PC-9 (cell line): ENCODE measurements around the gene OTUD7B. TPM values are rescaled to one million over a fixed set of nuclear protein-coding genes. Genes with fewer than 3 reads are reported as not detected.

Experiments used
- BruUV-seq: library from RNA; stranded (reverse); fragments of 400-500 nt; replicated peaks from 2 replicates; lab custom pipeline; 2021; lab: Mats Ljungman, UMichigan
- CTCF ChIA-PET: fragments of 300-600 bp; sonication (Branson Sonifier 250); formaldehyde crosslinking; loops from one replicate; lab custom pipeline; 2022; ENCODE audit warnings: antibody characterized with exemption; lab: Charles Lee
- POLR2A ChIA-PET: fragments of 300-600 bp; sonication (Branson Sonifier 250); formaldehyde crosslinking; loops from one replicate; lab custom pipeline; 2022; ENCODE audit warnings: antibody characterized with exemption; ENCODE audit not compliant: unreplicated experiment; lab: Charles Lee
- DNase-seq, 2 experiments: peaks; one replicate each; pipeline versions ENCODE4 v3.0.0 to v3.0.0-alpha.2; 2015 to 2022; ENCODE audit warnings: mixed read lengths in 1 of 2
- H2AFZ ChIP-seq: fragments of 200-600 bp; sonication (generic); 2 replicates; pipeline ENCODE4 v1.8.1; 2017; ENCODE audit warnings: antibody characterized with exemption
- H3F3A ChIP-seq: fragments of 200-600 bp; sonication (generic); 2 replicates; pipeline ENCODE4 v1.8.1; 2017; ENCODE audit warnings: antibody characterized with exemption, mild to moderate bottlenecking, low read depth; ENCODE audit not compliant: insufficient read depth
- H3K27ac ChIP-seq: fragments of 200-600 bp; sonication (generic); 2 replicates; pipeline ENCODE4 v1.6.1; 2016; ENCODE audit warnings: mixed run types
- H3K27me3 ChIP-seq: fragments of 200-600 bp; sonication (generic); 2 replicates; pipeline ENCODE4 v1.6.1; 2016; ENCODE audit warnings: low read depth, mixed run types; ENCODE audit not compliant: insufficient read depth
- H3K36me3 ChIP-seq: fragments of 200-600 bp; sonication (generic); 2 replicates; pipeline ENCODE4 v1.6.1; 2016; ENCODE audit warnings: low read depth, mixed run types
- H3K4me1 ChIP-seq: fragments of 200-600 bp; sonication (generic); replicated peaks from 2 replicates; pipeline ENCODE4 v1.6.1; 2016; ENCODE audit warnings: mixed run types; ENCODE audit not compliant: insufficient read depth
- H3K4me2 ChIP-seq: fragments of 200-600 bp; sonication (generic); 2 replicates; pipeline ENCODE4 v1.6.1; 2017; ENCODE audit warnings: mixed run types
- H3K4me3 ChIP-seq: fragments of 200-600 bp; sonication (generic); 2 replicates; pipeline ENCODE4 v1.6.1; 2016; ENCODE audit warnings: mixed run types
- H3K79me2 ChIP-seq: fragments of 200-600 bp; sonication (generic); 2 replicates; pipeline ENCODE4 v1.6.1; 2017; ENCODE audit warnings: low read depth, mixed run types
- H3K9me2 ChIP-seq: fragments of 200-600 bp; sonication (generic); 2 replicates; pipeline ENCODE4 v1.8.1; 2017; ENCODE audit warnings: mild to moderate bottlenecking; ENCODE audit not compliant: insufficient read depth
- H3K9me3 ChIP-seq: fragments of 200-600 bp; sonication (generic); 2 replicates; pipeline ENCODE4 v1.8.1; 2016; ENCODE audit warnings: low read depth; ENCODE audit not compliant: insufficient read depth
- H4K20me1 ChIP-seq: fragments of 200-600 bp; sonication (generic); 2 replicates; pipeline ENCODE4 v1.8.1; 2017; ENCODE audit not compliant: insufficient read depth
- EZH2 ChIP-seq: fragments of 200-600 bp; sonication (generic); IDR thresholded peaks from 2 replicates; pipeline ENCODE4 v1.8.0; 2017; ENCODE audit warnings: antibody characterized with exemption, low read depth
- intact Hi-C: fragments of 100-400 bp; cut with micrococcal nuclease; formaldehyde crosslinking; loops from one replicate; pipeline ENCODE4 v1.10.0; 2022; ENCODE audit not compliant: unreplicated experiment
- total RNA-seq: library from RNA; stranded (reverse); gene quantifications from 2 replicates; pipeline ENCODE4 v1.2.3, GENCODE V29; 2021
- TF ChIP-seq, protein P1 (sequence below): fragments of 200-600 bp; sonication (generic); conservative IDR thresholded peaks from 2 replicates; pipeline ENCODE4 v1.6.1; 2017; ENCODE audit warnings: mixed run types, antibody characterized with exemption, mild to moderate bottlenecking, moderate library complexity

OTUD7B gene
- total RNA-seq, 1 experiment from 2014 or later, result 30.2 TPM

DNA sequence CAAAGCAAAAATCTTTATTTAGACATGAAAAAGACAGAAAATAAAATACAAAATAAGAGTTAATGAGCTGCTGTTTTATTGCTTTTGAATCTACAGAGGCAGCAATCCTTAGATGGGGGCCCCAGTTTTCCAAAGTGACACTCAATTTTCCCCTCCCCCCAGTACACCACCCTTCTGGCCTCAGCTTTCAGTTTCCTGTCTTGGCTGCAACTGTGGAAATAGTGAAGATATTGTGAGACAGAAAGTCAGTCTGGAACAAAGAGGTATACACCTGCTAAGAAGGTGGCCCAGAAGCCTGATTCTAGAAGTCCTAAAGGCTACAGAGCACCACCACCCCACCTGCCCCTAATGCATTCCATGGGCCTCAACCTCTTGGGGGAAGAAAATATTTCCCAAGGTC lies 72.8 kb downstream of the OTUD7B start:
- peaks cover 52% of the 10 kb centered on the region for H3F3A ChIP-seq
- POLR2A ChIA-PET, result interaction anchor here (0.6 to 1.1 kb wide), 4 partner anchors 12 to 293 kb away, joined by 3 to 33 read pairs (median 4); a partner anchor contains a TSS
- TF ChIP-seq EZH2, result no peak
- TF ChIP-seq, protein P1, sequence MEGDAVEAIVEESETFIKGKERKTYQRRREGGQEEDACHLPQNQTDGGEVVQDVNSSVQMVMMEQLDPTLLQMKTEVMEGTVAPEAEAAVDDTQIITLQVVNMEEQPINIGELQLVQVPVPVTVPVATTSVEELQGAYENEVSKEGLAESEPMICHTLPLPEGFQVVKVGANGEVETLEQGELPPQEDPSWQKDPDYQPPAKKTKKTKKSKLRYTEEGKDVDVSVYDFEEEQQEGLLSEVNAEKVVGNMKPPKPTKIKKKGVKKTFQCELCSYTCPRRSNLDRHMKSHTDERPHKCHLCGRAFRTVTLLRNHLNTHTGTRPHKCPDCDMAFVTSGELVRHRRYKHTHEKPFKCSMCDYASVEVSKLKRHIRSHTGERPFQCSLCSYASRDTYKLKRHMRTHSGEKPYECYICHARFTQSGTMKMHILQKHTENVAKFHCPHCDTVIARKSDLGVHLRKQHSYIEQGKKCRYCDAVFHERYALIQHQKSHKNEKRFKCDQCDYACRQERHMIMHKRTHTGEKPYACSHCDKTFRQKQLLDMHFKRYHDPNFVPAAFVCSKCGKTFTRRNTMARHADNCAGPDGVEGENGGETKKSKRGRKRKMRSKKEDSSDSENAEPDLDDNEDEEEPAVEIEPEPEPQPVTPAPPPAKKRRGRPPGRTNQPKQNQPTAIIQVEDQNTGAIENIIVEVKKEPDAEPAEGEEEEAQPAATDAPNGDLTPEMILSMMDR, result no peak
- intact Hi-C loops, result loop anchor here (1.0 to 2.0 kb wide), 2 partner anchors 10 to 73 kb away; partner anchors contain the start of genes OTUD7B and SF3B4
- BruUV-seq, result TSS peak; percentile 80
- CTCF ChIA-PET, result interaction anchor here (0.7 kb wide), 1 partner anchor 254 kb away, joined by 3 read pairs; no protein-coding TSS in a partner anchor
- peak overlapping the region; percentile 81; the same call in 1 of the 2 replicates for H3K4me3 ChIP-seq
- H3K4me2 ChIP-seq, result peak overlapping the region; percentile 89
- H3K9me2 ChIP-seq, result no peaks in the 10 kb centered on the region
- no peaks in the 10 kb centered on the region for H3K27me3 ChIP-seq
- no peaks in the 10 kb centered on the region for H3K79me2 ChIP-seq
- H3K9me3 ChIP-seq, result no peaks in the 10 kb centered on the region
- H3K4me1 ChIP-seq, result peaks cover 40% of the 10 kb centered on the region
- no peaks in the 10 kb centered on the region for H3K36me3 ChIP-seq
- peak in 1 of 2 experiments; percentile 7 for DNase-seq
- H3K27ac ChIP-seq, result peak overlapping the region; percentile 95
- H4K20me1 ChIP-seq, result no peaks in the 10 kb centered on the region
- no peak overlapping the region for H2AFZ ChIP-seq

GRCh38 chr1:149936992-149937705 lies 73.4 kb downstream of the OTUD7B start:
- TSS peak; percentile 15 for BruUV-seq
- Histone ChIP-seq H3K79me2 (no peaks in the 10 kb centered on the region), H4K20me1 (no peaks in the 10 kb centered on the region), H3K4me1 (peaks cover 40% of the 10 kb centered on the region), H3K9me3 (no peaks in the 10 kb centered on the region), H2AFZ (peak overlapping the region; percentile 89), H3K27me3 (no peaks in the 10 kb centered on the region), H3K4me2 (peak overlapping the region; percentile 89), H3K27ac (peak overlapping the region; percentile 95), H3F3A (peaks cover 52% of the 10 kb centered on the region), H3K9me2 (no peaks in the 10 kb centered on the region), H3K4me3 (peak overlapping the region; percentile 81), H3K36me3 (peaks cover under 1% of the 10 kb centered on the region; the same call in 1 of the 2 replicates)
- no peak for TF ChIP-seq EZH2
- TF ChIP-seq, protein P1, result 0 out of 2 replicates have a peak, but pooled peaks have one; percentile 16
- intact Hi-C loops, result loop anchor here (1.0 kb wide), 1 partner anchor 10 kb away; the partner anchor contains the start of gene SF3B4
- ChIA-PET CTCF (no interaction called here), POLR2A (interaction anchor here (0.6 to 1.1 kb wide), 4 partner anchors 11 to 294 kb away, joined by 3 to 33 read pairs (median 4); a partner anchor contains a TSS)
- peak; percentile 80 to 92 for DNase-seq

GRCh38 chr1:149936170-149936991 lies 74.1 kb downstream of the OTUD7B start, which contains the start of gene MTMR11:
TSS of gene MTMR11 (minus strand) at chr1:149936879. CDS start at chr1:149936647, 232 bp downstream.
- no peak for TF ChIP-seq EZH2
- TF ChIP-seq, protein P1, result no peak
- peak in 1 of 2 experiments; percentile 30 for DNase-seq
- peak within 1 kb of the TSS; percentile 95 for H3K27ac ChIP-seq
- H3K9me3 ChIP-seq, result no peaks in the 10 kb centered on the region
- H4K20me1 ChIP-seq, result no peaks in the 10 kb centered on the region
- intact Hi-C loops, result no loop called here
- ChIA-PET POLR2A (interaction anchor here (0.5 kb wide), 1 partner anchor 14 kb away, joined by 3 read pairs; no protein-coding TSS in a partner anchor), CTCF (no interaction called here)
- H2AFZ ChIP-seq, result peak within 1 kb of the TSS; percentile 89
- no peaks in the 10 kb centered on the region for H3K27me3 ChIP-seq
- H3F3A ChIP-seq, result peaks cover 49% of the 10 kb centered on the region
- H3K4me3 ChIP-seq, result peak within 1 kb of the TSS; percentile 81
- peak within 1 kb of the TSS; percentile 89 for H3K4me2 ChIP-seq
- no peaks in the 10 kb centered on the region for H3K79me2 ChIP-seq
- H3K4me1 ChIP-seq, result peaks cover 44% of the 10 kb centered on the region
- no TSS peak for BruUV-seq
- no peaks in the 10 kb centered on the region for H3K9me2 ChIP-seq
- peaks cover 6% of the 10 kb centered on the region; the same call in 1 of the 2 replicates for H3K36me3 ChIP-seq
